NK-92 (cell line): ENCODE results near the gene MAP3K20.
"Not testable (repeated sequence)": the region's sequence is repeated elsewhere in the genome, so short reads cannot be mapped to it uniquely, and the experiment has no call there.

Experiments used
- DNase-seq: peaks from one replicate; lab custom pipeline; 2025; ENCODE audit not compliant: unreplicated experiment; lab: John Stamatoyannopoulos, UW

Gene MAP3K20

GRCh38 chr2:173153301-173153885, 77.7 kb downstream of the MAP3K20 start:
- no peak for DNase-seq

DNA sequence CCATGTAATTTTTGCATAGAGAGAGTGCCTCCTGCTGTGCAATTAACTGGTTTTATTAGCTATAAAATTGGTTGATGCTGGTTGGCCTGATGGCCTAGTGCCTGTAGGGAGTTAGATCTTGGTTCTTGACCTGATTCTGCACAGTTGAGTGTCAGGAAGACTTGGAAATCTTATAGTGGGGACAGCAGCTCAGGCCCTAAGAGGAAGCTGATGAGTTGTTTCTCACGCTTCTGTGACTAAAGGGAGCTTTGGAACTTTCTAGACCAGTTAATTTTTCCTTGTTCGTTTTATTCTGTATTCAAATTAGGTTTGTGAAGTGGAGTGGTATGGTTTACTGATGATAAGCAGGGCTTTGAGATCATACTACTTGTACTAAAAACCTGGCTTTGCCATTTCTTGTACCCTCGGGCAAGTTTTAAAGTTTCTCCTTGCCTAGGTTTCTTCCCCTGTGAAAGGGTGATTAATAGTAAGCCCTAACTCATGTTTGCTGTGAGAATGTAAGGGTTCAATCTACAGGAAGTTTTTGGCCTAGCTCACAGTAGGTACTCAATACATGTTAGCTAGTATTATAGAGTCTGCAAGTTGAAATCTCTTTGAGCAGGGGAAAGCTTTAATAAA, 82.1 kb downstream of the MAP3K20 start:
- no peak for DNase-seq

GRCh38 chr2:173159791-173160463, 84.3 kb downstream of the MAP3K20 start:
- no peak for DNase-seq

- no peak for DNase-seq
Observed at GRCh38 chr2:173160618-173161017, 85.0 kb downstream of the MAP3K20 start.

DNA sequence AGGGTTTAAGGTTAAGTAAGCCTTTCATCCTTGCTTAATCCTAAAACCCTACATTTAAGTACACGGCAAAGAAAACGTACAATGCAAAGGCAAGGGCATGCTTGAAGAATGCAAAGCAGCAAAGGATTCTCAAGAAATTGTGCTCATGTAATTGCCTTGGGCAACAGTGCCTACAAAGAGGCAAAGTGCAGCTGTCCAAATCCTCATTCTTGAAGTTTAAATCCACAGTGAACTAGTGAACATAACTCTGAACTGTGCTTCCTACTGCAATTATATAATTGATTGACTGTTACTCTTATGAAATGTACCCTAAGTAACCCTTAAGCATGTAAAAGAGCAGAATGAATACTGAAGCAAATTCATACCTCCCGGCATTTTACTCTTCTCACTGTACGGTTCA, 85.4 kb downstream of the MAP3K20 start:
- no peak for DNase-seq

- no peak for DNase-seq
Observed at GRCh38 chr2:173161507-173161906, 85.9 kb downstream of the MAP3K20 start.

DNA sequence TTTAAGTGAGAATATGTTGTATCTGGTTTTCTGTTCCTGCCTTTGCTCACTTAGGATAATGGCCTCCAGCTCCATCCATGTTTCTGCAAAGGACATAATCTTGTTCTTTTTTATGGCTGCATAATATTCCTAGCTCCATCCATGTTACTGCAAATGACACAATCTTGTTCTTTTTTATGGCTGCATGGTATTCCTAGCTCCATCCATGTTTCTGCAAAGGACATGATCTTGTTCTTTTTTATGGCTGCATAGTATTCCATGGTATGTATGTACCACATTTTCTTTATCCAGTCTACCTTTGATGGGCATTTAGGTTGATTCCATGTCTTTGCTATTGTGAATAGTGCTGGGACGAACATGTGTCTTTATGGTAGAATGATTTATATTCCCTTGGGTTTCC, 87.7 kb downstream of the MAP3K20 start:
- DNase-seq: not testable (repeated sequence)

- no peak for DNase-seq
Observed at GRCh38 chr2:173164396-173164795, 88.8 kb downstream of the MAP3K20 start.

DNA sequence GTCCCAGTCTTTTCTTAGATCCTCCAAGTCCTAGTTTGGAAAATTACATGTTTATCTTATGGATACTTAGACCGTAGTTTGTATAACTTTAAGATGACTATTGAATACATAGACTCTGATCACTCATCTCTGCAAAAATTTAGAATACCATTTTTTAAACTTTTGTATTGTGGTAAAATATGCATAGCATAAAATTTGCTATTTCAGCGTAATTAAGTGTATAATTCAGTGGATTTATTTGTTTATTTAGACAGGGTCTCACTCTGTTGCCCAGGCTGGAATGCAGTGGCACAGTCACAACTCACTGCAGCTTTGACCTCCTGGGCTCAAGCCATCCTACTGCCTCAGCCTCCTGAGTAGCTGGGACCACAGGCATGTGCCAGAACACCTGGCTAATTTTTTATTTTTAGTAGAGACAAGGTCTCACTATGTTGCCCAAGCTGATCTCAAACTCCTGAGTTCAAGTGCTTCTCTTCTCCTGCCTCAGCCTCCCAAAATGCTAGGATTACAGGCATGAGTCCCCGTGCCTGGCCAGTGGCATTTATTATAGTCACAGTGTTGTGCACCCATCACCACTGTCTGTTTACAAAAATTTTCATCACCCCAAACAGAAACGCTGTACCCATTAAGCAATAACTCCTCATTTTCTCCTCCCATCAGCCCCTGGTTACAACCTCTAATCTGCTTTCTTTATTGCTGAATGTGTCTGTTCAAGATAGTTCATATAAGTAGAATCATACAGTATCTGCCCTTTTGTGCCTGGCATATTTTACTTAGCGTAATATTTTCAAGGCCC, 90.0 kb downstream of the MAP3K20 start:
- DNase-seq: no peak

DNA sequence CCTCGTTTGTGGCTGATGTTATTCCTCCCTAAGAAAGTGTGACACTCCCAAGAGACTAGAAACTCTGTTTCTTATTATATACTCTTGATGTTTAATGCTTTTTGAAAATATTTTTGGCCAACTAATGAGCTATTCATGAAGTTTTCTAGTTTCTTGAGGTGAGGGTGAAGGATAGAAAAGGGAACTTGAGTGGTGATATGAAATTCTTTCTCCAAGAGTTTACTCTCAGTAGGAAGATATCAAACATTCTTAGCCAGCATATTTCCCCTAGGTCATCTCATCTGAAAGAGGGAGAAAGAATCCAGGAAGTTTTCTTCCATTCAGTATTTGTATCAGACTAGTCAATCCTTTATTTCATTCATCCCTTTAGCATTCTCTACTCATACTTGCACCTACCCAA, 95.7 kb downstream of the MAP3K20 start:
- no peak for DNase-seq

DNA sequence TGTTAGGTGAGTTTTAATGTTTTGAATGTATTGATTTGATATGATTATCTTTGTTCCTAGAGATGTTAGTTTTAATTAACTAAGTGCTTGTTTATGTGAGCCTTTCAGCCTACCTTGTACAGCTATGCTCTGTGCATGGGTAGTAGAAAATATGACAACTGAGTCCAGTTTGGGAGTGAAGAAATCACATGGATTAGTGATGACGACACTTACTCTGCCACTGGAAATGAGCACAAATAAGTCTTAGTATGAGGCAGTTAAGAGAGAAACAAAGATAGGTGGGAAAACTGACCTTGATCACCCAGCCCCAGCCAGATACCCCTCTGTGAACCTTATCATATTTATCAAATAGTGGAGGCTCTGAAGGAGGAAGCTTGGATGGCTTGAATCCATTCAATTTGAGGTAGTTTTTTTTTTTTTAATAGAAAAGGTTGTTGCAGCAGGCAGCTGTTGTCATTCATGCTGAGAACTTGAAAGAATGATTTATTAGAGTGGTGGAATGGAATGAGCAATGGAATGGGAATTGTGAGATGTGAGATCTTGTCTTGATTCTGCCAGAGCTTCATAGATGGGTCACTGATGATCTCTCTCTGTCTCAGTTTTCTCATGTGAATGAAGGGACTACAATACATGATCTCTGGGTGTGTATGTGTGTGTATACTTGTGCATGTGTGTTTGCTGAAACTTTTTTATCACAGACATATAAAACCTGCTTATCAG, 96.4 kb downstream of the MAP3K20 start:
- no peak for DNase-seq

GRCh38 chr2:173174339-173174738, 98.7 kb downstream of the MAP3K20 start:
- not testable (repeated sequence) for DNase-seq

DNA sequence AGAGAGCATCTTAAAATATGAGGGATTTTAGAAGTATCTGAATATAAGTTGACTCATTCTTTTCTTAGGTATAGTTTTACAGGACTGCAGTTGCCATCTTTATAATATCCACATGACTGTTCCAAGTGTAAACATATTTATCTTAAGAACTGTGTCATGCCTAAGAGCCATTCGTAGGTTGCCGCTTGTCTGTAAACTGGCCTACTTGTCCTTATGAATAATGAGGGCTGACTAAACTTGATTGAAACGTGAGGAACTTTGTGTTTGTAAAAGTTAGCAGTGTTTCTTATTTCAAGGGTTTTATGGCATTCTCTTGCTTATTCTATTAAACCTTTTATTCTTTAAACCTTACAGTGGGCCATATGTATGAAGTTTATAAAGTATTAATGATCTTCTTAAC, 99.6 kb downstream of the MAP3K20 start:
- no peak for DNase-seq

GRCh38 chr2:173181982-173182381, 106.3 kb downstream of the MAP3K20 start:
- DNase-seq: no peak

DNA sequence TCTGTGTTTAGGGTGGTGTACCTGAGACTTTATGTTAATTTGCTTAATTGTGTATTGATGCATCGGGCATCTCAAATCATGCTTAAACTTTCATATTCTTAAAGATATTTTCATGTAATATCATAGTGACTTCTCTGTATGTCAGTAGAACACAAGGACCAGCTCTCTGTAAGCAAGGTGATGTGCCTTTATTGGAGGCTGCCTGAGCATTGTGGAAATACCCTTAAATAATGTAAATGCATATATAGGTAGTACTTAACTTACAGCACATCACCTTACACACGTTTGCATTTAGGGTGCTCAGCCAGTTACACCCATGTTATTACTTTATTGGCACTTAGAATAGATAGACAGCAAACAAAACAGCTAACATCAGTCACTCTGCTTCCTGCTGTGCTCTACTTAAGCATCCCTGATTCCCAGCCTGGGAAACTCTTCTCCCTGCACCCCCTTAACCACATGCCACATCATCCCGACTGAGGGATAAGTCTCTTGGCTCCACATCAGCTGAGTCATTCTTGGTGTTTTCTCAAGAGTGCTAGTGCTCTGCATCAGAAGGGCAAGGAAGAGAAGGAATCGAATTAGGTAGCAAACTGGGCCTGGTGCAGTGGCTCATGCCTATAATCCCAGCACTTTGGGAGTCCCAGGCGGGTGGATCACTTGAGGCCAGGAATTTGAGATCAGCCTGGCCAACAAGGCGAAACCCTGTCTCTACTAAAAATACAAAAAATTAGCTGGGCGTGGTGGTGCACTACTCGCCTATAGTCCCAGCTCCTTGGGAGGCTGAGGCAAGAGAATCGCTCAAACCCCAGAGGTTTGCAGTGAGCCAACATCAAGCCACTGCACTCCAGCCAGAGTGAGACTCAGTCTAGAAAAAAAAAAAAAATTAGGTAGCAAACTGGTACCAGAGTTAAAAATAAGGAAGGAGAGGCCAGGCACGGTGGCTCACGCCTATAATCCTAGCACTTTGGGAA, 108.7 kb downstream of the MAP3K20 start:
- DNase-seq: no peak

DNA sequence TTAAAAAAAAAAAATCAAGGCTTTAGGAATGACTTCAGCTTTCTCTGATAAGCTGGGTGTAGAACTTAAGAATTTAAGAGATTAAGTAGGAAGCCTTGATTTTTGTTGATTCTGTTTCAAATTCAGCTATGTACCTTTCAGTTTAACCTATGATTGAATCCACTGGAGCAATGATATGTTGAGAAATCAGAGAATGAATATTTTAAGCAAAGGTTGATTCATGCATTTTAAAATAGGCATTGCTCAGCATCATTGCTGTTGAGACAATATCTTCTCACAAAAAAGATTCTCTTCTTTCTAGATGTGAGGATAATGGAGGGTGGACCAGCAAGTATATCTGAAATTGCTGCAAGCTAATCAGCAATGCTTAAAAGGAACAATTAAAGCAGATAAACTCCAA, 109.8 kb downstream of the MAP3K20 start:
- DNase-seq: no peak

DNA sequence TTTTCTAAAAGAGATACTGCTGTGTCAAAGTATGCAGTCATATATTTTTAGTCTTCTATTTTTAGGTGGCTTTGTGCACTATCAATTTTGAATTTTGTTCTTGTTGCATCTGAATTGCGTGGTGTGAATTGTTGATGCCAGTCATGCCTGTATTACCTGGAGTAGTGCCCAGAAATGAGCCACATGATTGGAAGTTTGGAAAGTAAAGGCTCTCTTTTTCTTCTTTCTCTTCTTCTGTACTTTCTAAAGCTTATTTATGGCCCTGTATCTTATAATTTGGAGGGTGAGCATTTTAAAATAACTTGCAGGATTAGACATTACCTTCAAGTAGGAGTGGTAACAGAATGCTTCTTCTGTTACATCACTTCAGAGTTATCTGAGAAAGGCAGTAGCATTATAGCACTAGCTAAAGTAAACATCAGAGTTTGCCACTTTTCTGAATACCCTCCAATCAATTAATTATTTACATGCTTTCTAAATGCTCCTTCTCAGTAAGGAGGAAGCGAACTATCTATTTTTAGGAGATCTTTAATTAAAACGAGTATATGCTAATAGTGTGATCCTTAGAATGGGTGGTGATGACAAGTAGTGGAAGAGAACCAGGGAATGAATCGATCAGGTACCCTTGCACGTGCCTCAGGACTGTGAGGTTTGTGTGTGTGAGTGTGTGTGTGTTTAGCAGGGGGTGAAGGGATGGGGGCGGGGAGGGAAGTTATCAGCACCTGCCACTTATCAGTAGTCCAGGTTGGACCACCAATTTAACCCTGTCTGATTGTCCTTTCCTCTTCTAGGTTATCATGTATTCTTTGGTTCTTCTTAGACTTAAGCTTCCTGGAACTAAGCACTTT, 112.5 kb downstream of the MAP3K20 start:
- DNase-seq: no peak

DNA sequence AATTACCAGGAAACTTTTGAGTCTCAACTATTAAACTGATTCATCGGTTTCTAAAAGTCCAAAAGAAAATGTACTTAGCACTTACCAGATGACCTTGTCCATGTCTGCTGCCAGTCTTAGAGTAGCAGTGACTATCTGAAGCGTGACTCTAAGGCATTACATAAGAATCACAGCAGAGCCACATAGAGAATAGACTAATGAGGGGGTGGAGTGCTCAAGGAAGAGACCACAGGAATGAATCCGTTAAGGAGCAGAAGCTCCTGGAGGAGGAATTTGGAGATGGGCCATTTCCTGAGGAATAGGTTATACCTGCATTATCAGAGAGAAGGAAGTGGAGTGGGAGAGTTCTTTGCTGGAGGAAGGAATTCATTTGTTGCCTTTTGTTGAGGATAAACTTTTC, 116.0 kb downstream of the MAP3K20 start:
- DNase-seq: no peak

GRCh38 chr2:173192071-173192470, 116.4 kb downstream of the MAP3K20 start:
- DNase-seq: no peak
